HG02798 (cell line): ENCODE data around the gene XAB2.
A peak's percentile ranks its signal among the peaks of the same experiment; 100 is the strongest.

Experiments used
- ATAC-seq: cut with Tn5 transposase; IDR thresholded peaks from one replicate; pipeline ENCODE4 v1.9.1; 2021; ENCODE audit warnings: mild to moderate bottlenecking; ENCODE audit not compliant: unreplicated experiment, poor library complexity

The XAB2 gene

DNA sequence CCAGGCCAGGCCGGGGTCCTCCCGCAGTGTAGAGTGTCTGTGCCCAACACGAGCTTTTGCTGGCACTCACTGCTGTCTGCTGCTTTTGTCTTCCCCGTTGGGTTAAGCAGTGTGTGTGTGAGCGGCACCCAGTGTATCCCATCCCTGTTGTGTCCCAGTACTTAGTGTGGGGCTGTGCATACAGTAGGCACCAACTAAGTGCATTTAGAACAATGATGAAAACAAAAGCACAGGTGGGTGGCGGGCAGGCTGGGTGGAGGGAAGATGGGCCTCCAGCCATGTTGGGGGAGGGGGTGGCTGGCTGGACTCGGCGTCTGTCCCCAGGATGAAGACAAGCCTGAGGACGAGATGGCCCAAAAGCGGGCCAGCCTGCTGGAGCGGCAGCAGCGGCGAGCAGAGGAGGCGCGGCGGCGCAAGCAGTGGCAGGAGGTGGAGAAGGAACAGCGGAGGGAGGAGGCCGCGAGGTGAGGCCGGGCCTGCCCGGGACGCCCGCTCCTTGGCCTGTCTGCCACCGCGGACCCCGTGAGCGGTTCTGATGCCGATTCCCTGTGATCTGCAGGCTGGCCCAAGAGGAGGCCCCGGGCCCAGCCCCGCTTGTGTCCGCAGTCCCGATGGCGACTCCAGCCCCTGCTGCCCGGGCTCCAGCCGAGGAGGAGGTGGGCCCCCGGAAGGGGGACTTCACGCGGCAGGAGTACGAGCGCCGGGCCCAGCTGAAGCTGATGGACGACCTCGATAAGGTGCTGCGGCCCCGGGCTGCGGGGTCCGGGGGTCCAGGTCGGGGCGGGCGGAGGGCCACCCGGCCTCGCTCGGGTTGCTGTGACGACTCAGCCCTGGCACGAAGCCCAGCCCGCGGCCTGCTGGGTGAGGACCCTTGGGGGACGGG lies 14.2 kb downstream of the XAB2 start:
- no peak for ATAC-seq

DNA sequence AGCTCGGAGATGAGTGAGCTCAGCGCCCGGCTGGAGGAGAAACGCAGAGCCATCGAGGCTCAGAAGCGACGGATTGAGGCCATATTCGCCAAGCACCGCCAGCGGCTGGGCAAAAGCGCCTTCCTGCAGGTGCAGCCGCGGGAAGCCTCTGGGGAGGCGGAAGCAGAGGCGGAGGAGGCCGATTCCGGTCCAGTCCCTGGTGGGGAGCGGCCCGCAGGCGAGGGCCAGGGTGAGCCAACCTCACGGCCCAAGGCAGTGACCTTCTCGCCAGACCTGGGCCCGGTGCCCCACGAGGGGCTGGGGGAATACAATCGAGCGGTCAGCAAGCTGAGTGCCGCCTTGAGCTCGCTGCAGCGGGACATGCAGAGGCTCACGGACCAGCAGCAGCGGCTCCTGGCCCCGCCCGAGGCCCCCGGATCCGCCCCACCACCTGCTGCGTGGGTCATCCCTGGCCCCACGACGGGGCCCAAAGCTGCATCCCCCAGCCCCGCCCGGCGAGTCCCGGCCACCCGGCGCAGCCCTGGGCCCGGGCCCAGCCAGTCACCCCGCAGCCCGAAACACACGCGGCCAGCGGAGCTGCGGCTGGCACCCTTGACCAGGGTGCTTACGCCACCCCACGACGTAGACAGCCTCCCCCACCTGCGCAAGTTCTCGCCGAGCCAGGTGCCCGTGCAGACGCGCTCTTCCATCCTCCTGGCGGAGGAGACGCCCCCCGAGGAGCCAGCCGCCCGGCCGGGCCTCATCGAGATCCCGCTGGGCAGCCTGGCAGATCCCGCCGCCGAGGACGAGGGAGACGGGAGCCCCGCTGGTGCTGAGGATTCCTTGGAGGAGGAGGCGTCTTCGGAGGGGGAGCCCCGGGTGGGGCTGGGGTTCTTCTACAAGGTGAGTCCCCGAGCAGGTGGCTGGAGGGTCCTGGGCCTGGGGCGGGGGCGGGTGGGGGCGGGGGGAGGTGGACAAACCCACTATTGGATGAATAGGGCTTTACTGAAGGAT lies 16.8 kb downstream of the XAB2 start:
- ATAC-seq: no peak

DNA sequence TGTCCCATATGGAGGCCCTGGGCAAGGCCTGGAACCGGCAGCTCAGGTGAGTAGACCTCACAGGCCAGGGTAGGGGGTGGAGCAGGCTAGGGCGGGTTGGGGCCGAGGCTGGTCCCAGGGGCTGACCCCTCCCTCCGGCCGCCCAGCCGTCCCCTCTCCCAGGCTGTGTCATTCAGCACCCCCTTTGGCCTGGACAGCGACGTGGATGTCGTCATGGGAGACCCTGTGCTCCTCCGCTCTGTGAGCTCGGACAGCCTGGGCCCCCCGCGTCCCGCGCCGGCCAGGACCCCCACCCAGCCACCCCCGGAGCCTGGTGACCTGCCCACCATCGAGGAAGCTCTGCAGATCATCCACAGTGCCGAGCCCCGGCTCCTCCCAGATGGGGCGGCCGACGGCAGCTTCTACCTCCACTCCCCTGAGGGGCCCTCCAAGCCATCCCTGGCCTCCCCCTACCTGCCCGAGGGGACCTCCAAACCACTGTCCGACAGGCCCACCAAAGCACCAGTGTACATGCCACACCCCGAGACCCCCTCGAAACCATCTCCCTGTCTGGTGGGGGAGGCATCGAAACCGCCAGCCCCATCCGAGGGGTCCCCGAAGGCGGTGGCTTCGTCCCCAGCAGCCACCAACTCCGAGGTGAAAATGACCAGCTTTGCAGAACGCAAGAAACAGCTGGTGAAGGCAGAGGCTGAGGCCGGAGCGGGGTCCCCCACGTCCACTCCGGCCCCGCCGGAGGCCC lies 17.6 kb downstream of the XAB2 start:
- ATAC-seq: no peak

DNA sequence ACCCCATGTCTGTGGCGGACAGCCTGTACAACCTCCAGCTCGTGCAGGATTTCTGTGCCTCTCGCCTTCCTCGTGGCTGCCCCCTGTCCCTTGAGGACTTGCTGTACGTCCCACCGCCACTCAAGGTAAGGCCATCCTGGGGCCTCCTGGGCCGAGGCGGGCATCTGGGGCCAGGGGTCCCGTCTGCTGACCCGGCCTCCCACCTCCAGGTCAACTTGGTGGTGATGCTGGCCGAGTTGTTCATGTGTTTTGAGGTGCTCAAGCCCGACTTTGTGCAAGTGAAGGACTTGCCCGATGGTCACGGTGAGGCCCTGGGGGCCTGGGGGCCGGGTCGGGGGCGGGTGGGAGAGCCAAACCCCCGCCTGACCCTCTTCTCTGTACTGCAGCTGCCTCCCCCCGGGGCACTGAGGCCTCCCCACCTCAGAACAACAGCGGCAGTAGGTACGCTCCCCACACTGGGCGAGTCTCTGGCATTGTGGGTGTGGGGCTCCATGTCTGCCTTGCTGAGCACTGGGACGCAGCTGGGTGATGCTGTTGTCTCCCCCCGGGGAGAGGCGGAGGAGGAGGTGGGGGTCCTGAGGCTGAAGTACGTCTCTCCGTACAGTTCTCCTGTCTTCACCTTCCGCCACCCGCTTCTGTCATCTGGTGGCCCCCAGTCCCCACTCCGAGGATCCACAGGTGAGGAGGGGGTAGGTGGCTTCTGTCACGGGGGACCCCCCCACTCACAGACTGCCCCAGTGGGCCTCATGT lies 18.7 kb downstream of the XAB2 start:
- no peak for ATAC-seq

DNA sequence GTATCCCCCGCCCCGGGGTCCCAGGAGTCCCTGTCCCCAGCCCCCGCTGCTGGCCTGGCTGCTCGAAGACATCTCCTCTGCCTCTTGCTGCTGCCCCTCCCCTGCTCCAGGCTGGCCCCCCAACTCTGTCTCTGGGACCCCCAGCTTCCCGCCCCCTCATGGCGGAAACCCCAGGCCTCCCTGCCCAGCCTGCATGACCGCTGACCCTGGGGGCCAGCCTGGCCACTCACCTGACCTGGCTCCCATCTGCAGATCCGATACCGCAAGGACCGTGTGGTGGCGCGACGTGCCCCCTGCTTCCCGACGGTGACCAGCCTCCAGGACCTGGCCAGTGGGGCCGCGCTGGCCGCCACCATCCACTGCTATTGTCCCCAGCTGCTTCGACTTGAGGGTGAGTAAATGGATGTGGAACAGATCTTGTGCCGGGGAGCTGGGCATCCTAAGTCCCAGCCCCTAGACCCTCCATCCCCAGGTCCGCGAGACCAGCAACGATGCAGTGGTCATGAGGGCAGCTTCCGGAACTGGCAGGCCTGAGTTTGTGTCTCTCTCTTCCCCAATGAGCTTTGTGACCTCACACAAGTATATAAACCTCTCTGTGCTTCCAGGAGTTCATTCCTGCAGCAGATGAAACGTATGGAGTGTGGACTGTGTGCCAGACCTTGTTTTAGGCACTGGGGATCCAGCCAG lies 21.3 kb downstream of the XAB2 start:
- ATAC-seq: no peak

DNA sequence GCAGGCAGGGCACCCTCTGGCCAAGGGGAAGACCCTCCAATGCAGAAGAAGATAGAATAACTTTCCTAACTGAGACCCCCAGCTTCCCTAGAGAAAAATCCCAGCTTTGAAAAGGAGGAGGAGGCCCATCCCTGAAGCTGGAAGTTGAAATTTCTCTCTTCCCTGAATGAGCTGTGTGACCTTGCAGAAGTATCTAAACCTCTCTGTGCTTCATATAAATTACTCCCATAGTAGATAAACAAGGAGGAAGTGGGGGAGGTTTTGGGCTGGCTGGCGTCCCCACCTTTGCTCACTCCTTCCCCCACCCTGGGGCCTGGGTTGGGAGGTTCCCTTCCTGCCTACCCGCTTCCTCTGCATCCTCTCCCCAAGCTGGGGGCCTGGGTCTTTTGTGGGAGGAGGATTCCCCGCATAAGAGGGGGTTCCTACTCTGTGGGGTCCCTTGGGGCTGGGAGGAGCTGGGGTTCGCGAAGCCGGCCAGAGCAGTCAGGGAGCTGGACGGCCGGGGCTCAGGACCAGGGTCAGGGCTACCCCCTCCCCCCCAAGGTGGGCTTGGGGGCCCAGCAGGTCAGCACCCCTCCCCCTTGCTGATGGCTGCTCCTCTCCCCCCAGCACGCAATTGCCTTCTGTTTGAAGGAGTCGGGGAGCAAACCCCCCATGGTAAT lies 22.0 kb downstream of the XAB2 start:
- ATAC-seq: no peak

DNA sequence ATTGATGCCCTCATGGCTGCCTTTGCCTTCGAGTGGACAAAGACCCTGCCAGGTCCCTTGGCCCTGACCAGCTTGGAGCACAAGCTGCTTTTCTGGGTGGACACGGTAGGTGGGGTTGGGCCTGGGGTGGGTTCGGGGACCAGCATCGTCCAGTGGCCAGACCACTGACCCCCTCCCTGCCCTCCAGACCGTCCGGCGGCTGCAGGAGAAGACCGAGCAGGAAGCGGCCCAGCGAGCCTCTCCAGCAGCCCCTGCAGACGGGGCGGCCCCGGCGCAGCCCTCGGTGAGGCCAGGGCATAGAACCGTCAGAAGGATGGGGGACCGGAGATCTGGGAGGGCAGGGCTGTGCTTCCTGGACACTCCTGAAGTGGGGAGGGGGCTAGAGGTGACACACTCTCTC lies 23.1 kb downstream of the XAB2 start:
- no peak for ATAC-seq

DNA sequence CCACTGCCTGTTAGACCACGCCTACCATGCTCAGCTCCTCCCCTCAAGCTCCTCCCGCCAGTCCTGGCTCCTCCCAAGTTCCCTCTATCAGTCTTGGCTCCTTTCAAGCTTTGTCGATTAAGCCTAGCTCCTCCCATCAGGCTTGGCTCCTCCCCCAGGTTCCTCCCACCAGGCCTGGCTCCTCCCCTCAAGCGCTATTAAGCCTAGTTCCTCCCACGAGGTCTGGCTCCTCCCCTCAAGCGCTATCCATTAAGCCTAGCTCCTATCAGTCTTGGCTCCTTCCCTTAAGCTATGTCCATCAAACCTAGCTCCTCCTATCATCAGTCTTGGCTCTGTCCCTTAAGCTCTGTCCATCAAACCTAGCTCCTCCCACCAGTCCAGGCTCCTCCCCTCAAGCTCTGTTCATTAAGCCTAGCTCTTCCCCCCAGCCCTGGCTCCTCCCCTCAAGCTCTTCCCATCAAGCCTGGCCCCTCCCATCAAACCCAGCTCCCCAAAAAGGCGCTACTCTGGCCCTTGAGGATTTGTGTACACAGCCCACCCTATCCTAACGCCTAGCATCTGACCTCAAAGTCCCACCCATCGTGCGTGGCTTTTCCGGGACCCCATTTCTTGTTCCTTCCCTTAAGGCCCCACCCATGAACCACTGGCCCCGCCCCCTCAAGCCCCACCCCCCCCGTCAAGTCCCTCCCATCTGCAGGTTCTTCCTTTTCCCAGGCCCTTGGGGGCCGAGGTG lies 23.7 kb downstream of the XAB2 start:
- no peak for ATAC-seq

DNA sequence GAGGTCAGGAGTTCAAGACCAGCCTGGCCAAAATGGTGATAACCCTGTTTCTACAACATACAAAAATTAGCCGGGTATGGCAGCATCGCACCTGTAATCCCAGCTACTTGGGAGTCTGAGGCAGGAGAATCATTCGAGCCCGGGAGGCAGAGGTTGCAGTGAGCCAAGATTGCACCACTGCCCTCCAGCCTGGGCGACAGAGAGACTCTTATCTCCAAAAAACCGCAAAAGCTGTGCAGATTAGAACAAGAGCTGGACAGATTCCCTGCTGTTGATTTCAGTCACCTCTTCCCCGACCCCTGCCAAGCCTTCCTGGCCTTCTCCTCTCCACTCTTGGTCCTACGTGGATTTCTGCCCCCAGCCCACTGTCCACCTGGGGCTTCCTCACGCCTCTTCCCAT lies 25.4 kb downstream of the XAB2 start:
- no peak for ATAC-seq

DNA sequence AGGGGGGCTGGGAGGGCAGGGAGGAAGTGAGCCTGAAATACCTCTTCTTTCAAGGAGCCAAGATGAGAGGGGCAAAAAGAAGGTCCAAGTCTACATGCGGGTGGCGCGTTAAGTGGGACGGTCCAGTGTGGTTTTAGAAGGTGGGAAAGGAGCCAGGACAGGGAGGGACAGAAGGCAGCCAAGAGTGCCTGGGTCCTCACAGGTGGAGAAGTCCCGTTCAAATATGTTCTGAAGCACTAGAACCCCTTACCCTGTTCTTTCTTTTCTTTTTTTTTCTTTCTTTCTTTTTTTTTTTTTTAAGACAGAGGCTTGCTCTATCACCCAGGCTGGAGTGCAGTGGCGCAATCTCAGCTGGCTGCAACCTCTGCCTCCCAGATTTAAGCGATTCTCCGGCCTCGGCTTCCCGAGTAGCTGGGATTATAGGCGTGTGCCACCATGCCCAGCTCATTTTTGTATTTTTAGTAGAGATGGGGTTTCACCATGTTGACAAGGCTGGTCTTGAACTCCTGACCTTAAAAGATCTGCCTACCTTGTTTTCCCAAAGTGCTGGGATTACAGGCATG lies 26.3 kb downstream of the XAB2 start:
- ATAC-seq: no peak

DNA sequence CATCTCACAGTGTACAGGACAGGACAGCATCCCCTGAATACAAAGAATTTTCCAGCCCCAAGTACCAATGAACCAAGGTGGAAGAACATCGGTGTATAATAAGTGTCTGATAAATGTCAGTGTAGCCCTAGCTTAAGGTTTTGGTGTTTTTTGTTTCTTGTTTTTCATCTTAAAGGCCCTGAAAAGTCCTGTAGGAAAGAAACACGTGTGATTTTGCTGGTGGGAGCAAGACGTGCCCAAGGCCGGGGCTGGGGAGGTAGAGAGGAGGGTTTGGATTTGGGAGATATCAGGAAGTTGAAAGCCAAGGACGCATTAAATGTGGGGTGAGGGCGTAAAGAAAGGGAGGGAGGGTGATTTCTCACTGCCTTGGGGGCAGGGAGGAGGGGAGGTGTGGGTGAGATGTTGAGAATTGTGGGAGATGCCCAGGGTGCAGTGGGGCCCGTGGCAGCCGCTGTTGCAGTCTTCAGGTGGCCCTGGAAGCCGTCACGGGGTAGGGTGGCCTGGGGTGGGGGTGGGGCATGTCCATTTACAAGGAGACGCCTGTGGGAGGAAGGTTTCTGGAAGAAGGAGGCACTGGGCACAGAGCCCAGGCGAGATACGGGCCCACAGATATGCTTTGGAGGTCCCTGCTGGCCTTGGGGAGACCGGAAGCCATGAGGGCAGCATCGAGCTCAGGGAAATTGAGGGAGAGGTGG lies 27.0 kb downstream of the XAB2 start:
- no peak for ATAC-seq

DNA sequence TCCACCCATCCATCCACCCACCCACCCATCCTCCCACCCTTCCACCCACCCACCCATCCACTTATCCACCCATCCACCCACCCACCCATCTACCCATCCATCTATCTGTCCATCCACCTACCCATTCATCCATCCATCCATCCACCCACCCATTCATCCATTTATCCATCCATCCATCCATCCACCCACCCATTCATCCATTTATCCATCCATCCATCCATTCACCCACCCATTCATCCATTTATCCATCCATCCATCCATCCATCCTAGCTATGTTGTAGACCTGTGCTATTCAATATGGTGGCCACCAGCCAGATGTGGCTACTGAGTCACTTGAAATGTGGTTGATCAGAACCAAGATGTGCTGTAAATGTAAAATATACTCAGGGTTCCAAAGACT lies 28.6 kb downstream of the XAB2 start:
- ATAC-seq: no peak

DNA sequence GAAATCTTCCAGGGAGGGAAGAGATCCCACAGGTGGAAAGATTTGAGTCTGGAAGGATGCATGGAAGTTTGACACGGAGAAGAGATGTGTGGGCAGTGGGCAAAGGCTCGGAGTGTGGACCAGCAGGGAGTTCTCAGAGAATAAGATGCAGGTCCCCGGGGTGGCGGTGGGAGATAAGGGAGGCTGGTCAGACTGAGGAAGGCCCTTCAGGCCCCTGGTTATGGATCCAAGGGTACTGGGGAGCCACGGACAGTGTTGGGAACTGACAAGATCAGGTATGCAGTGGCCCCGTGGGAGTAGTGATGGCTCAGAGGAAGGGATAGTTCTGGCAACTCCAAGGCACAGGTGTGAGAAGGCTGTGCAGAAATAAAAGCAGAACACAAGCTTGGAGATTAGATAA lies 31.2 kb downstream of the XAB2 start:
- no peak for ATAC-seq

DNA sequence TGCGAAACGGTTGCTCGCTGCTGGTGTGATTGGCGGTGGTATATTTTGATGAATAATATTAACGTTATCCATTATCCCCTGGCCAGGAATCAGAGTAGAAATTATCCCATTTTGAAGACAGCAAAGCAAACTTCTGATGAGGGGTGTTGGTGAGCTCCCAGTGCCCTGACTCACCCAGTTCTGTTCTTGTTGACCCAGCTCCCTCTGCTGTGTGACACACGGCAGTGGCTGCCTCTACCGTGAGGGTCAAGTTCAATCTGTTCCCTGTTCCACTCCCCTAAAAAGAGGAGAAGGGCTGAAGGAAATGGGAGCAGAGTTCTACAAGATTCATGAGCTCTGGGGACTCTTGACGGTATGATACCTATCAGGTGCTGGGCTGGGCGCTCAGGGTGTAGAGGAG lies 31.7 kb downstream of the XAB2 start:
- ATAC-seq: no peak

DNA sequence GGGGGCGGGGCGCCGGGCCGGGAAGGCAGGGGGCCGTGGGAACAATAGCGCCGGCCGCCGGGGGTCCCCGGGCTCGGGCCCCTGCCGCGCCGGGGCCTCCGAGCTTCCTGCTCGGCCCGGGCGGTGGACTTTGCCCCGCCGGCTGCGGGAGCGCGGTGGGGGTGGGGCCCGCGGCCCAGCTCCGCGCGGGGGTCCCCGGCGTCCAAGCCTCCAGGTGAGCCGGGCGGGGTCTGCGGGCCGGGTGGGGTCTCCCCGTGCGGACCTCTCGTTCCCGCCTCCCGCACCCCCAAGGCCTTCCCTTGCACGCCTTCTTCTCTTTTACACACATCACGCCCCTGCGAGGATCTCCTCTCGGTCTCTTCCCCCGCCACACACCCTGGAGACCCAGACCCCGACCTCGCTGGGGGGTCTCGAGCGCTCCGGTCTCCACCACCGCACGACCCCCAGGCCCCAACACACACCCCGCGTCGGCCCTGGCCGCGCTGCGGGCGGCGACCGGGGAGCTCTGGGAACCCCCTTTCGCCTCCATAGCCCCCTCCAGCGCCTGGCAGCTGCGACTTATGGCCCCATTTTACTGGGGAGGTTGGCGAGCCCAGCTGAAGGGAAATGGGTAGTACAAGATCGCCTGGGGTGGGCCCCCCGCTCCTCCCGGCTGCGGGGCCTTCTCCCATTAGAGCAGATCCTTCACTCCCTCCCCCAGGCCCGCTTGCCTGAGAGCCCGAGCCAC lies 33.0 kb downstream of the XAB2 start:
- ATAC-seq: peak; percentile 13

DNA sequence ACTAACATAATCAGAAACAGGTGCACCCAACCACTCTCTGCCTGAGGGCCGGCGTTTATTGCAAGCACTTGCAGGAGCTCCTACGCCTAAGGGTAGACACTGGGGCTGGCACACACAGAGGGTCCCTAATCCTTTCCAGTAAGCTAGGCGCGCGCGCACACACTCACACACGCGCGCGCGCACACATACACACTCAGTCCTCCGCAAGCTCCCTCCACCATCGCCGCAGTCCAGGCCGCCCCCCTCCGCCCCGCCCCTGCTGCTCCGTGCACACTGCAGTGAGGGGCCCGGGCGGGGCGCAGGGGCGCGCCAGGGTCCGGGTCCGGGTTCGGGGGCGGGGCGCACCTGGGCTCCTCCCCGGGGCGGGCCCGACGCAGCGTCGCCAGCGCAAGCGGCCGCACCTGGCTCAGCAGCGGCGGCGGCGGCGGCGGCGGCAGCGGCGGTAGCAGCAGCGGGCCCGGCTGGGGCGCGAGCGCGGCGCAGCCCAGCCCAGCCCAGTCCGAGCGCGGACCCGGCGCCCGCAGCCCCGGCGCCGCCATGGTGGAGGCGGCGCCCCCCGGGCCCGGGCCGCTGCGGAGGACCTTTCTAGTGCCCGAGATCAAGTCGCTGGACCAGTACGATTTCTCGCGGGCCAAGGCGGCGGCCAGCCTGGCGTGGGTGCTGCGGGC lies 33.7 kb downstream of the XAB2 start, which contains the start of gene CAMSAP3:
Gene CAMSAP3, plus strand, starts transcription at position 398 of the 668 bp plus-strand sequence. Its CDS starts 140 bp downstream, at position 538.
- ATAC-seq: peak; percentile 72
